ENCODE results near the gene NDUFS8.
"Not testable (repeated sequence)": the region's sequence is repeated elsewhere in the genome, so short reads cannot be mapped to it uniquely, and the experiment has no call there.

DNA sequence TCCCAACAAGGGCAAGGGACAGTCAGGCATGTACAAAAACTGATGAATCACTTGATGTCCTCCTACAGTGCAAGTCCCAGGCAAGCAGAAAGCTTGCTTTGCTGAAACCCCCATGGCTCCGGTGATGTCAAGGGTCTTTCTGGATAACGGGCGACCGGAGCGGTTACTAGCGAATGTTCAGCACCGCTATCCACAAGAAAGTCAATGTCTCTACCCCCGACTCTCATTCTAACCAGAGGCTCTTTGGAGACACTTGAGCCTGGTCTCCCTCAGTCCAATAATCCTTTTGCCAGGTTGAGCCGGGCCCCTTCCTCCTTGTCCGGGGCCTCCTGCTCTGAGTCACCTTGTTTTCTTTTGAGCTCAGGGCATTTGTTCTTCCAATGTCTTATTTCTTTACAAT is 49.3 kb upstream of the NDUFS8 start:
- TF ChIP-seq CTCF, EP300, POLR2A, POLR2AphosphoS5 (IDR thresholded peaks at IDR 0.05): not testable (repeated sequence)
